HG02938 (cell line): ENCODE measurements around the gene ESRP2.

Experiments used
- ATAC-seq: cut with Tn5 transposase; IDR thresholded peaks from one replicate; pipeline ENCODE4 v1.9.1; 2021; ENCODE audit warnings: mild to moderate bottlenecking, moderate library complexity; ENCODE audit not compliant: unreplicated experiment

Gene ESRP2

DNA sequence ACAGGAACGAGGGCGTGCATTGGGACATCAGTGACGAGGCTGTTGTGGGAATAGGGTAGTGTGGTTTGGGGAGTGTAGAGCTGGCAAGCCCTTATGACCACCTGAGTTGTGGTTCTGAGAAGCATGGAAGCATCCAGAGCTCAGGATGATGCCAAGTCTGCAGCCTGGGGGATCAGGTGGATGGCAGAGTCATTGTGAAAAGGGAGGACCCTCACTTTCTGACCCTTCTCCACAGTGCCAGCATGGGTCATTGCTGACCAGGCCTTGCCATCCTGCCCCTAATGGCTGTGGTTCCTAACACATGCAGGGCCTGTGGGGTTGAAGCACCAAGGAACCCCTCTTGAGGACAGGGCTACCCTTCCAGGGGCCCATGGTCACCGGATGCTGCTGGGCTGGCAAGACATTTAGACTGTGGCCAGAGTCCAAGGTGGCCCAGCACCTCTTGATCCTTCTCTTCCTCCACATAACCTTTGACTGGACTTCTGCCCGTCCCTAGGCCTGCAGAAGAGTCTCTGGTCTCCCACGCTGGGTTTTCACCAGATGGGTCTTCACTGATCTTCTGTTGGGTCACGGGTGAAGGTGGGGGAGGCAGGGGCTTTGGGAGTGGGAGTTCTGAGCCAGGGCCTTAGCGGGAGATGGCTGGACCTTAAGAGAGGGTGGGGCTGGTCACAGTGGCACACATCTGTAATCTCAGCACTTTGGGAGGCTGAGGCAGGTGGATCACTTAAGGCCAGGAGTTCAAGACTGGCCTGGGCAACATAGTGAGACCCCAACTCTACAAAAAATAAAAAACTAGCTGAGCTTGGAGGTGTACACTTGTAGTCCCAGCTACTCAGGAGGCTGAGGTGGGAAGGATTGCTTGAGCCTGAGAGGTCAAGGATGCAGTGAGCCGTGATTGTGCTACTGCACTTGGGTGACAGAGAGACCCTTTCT is 7.3 kb upstream of the ESRP2 start:
- ATAC-seq = no peak

- ATAC-seq = no peak
Measured at GRCh38 chr16:68242085-68242484, 6.2 kb upstream of the ESRP2 start.

DNA sequence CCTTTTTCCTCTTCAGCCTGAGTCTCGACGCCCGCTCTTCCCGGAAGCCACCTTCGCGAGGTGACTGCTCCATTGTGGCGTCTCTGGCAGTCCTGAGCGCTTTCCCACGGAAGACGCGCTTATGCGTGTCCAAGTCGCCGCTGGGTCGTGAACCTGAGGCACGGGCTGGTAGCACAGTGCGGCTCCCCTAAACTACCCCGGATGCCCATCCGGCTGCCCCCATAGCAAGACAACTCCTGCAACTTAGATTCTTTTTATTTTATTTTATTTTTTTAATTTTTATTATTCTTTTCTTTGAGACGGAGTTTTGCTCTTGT is 2.1 kb upstream of the ESRP2 start:
- ATAC-seq = no peak

GRCh38 chr16:68237243-68238028 is 1.5 kb upstream of the ESRP2 start:
- ATAC-seq = peak; percentile 71

DNA sequence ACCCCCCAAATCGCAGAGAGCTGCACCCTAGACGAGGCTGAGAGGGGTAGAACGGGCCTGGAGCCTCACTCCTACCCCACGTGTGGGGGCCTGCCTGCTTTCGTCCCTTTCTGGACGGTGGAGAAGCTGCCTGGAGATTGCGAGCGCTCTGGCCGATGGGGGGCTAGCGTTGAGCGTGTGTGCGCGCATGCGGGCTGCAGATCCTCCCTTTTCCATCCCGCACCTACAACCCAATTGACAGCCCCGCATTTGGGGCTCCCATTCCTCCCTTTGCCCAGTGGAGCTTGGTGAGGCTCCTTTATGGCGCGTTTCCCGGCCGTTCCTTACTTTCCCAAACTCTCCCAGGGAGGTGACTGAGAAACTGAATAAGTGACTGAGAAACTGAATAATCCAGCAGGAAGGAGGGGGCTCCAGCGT is 907 bp upstream of the ESRP2 start:
- no peak for ATAC-seq

GRCh38 chr16:68236137-68236825 is 354 bp upstream of the ESRP2 start:
- ATAC-seq = no peak

GRCh38 chr16:68235108-68235886 is 630 bp downstream of the ESRP2 start:
- ATAC-seq = no peak

GRCh38 chr16:68234188-68235107 is 1.5 kb downstream of the ESRP2 start:
- ATAC-seq = no peak

DNA sequence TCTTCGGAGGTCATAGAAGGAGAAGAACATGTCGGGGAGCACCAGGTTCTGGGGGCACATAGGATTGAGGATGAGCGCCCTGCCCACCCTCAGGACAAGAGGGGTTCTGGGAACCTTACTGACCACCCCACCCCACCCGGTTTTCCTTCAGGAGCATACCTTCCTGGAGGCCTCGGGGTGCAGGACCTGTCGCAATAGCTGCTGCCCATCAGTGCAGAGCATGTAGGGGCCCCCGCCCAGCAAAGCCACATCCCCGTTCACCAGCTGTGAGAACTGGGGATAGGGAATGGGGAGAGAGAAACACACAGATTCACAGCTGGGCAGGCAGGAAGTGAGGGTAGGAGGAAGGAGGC is 2.1 kb downstream of the ESRP2 start:
- ATAC-seq = no peak

DNA sequence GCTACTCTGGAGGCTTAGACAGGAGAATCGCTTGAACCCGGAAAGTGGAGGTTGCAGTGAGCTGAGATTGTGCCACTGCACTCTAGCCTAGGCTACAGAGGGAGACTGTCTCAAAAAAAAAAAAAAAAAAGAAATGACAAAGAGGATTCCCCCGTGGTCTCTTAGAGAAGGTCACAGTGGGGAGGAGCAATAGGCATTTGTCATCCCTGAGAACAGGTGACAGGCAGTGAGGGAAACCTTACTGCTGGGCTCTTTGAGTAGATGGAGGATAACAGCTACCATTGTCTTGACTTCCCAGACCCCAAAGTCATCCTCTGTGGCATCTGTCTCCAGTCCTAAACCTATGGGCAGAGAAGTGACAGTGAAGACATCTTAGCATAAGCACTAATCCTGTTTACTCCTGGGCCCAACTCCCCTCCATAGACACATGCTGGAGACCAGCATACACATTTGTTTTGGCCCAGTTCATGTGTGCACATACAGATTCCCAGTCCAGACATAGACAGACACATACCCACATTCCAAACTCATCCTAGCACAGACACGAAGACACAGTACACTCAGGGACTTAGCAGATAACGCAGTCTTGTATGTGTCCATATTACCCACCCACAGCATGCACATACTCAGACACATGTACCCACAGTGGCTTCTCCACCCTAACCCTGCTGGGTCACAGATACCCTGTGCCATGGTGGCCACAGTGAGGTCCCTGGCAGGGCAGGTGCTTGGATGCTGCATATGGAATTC is 2.7 kb downstream of the ESRP2 start:
- ATAC-seq = no peak

DNA sequence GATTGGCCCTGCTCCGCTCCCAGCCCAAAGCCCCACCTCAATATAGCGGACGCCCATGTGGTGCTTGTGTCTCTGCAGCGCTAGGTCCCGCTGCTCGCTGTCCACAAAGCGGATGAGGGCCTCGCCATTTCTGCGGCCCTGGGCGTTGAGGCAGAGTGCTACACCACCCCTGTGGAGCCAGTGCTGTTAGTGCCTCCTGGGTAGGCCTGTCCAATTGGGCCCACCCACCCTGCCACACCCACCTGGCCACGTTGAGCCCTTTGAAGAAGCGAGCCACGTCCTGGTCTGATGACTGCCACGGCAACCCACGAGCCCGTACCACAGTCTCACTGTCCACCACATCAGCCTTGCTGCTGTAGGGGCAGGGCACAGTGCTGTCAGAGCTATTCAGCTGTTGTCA is 3.6 kb downstream of the ESRP2 start:
- ATAC-seq = no peak

DNA sequence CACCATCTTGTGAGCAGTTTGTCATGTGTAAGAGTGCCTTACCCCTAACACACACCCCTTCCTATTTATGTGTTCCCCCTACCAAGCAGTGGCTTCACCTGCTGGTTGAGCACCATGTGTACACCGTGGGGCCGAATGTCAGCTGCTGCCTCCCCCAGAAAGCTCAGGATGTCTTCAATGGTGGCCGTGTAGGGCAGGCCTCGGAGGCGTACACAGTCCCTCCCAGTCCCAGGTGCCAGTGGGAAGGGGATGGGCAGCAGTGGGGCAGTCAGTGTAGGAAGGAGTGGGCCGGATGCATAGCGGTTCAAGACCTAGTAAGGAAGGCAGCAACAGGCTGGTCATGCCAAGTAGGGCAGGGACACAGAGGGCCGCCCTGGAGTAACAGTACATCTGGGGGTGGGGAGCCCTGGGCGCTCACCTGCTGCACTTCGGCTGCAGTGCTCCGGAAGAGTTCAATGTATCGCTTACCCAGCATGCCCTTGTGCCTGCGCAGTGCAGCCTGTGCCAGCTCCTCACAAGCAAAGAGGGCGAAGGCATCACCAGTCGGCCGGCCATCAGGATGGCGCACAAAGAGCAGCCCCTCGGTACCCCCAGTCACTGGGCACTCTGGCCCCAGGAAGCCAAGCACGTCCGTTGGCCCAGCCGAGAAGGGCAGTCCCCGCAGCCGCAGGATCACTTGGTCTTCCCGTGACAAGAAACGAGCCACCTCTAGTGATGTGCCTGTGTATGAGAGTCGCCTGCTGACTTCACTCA is 4.4 kb downstream of the ESRP2 start:
- no peak for ATAC-seq

- ATAC-seq = no peak
Measured at GRCh38 chr16:68230956-68231355, 5.0 kb downstream of the ESRP2 start.

- no peak for ATAC-seq
Measured at GRCh38 chr16:68230176-68230571, 5.8 kb downstream of the ESRP2 start.

DNA sequence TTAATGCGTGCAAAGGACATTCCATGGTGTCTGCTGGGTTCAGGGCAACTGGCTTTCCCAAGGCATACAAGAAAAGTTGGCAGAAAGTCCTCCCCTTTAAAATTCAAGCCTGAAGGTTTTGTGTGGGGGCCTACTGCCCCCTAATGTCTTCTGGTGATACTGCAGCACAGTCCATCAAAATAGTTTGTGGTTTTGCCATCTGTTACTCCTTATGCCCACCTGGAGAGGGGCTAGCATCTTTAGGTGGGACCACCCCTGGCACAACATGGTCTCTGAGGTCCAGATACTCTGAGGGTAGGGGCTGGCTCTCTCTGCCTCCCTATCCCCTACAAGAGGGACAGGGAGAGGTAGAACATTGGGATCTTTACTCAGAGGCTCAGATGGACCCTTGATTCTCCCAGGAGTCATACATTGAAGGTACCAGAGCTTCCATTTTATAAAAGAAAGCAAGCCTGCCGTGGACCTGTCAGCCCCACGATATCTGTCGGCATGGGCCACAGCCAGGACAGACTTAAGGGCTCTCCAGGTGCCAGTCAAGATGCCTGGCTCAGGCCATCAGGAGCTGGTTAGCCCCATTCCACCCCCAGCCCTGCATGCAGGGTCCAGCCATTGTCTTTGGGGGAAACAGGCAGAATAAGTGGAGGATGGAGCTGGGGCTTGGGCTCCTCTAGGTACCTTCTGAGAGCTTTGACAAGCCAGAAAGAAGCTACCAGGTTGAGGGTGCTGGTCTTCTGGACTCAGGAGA is 6.3 kb downstream of the ESRP2 start:
- ATAC-seq = no peak

DNA sequence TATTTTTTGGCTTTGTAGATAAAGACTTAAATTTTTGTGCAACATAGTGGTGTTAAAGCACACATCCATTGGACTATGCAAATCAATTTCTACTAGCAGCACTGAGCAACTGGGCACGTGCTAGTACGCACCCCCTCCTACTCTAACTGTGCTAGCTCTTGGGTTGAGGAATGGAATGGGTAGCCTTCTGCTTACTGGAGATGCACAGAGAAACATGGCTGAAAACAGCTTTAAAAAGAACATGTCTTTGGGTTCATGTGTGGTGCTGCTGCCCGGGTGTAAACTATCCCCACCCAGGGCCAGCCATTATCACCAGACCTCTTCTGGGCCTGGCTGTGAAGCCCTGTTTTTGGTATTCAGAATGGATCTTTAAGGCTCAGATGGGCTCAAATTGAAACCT is 7.3 kb downstream of the ESRP2 start:
- no peak for ATAC-seq

DNA sequence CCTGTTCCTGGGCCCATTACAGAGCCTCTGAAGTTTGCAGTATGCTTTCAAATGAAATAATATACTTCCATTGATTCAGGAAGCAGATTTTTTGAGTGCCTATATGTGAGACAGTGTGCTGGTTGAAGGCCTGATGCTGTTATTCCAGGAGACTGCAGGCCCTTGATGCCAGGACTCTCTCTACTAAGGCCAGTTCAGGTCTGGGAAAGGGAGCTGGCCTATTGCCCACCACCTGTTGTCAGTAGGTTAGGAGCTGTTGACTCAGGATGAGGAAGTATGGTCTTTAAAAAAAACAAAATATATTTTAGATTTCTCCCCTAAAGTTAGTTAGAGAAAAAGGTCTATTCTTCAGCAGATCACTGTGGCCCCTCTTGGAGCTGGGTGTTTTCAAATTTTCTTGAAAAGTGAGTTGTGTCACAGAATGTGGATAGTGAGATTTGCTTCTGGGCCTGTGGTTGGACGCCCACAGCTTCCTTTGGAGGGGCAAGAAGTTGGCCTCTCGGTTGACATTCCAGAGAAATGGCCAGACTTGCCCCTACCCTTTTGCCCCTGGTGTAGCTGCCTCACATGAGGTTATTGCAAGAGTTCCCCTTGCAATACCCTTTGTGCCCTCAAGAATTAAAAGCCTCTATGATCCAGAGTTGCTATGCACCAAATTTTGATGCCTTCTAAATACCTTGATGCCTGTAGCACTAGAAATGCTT is 7.9 kb downstream of the ESRP2 start:
- ATAC-seq = no peak
